Activated CD4-positive, alpha-beta memory T cell treated with anti-CD3 and anti-CD28 coated beads for 36 hours (primary cell): ENCODE data around the gene MRPS12. TPM values are rescaled to one million over a fixed set of nuclear protein-coding genes. Genes with fewer than 3 reads are reported as not detected.

Source experiments
- CTCF ChIA-PET: fragments of 350-600 bp; sonication (Branson Sonifier 250); formaldehyde crosslinking; loops from one replicate; lab custom pipeline; 2021; ENCODE audit warnings: antibody characterized with exemption, inconsistent platforms; lab: Charles Lee
- POLR2A ChIA-PET: fragments of 350-600 bp; sonication (Branson Sonifier 250); formaldehyde crosslinking; loops from one replicate; lab custom pipeline; 2021; ENCODE audit warnings: antibody characterized with exemption; lab: Charles Lee
- DNase-seq: peaks from one replicate; pipeline ENCODE4 v3.0.0-alpha.2; 2020
- H3K27ac Mint-ChIP-seq: one replicate; pipeline ENCODE4 v1.8.0; 2021; ENCODE audit warnings: mixed read lengths
- H3K27me3 Mint-ChIP-seq: one replicate; pipeline ENCODE4 v1.8.0; 2021; ENCODE audit warnings: mixed read lengths
- H3K36me3 Mint-ChIP-seq: one replicate; pipeline ENCODE4 v1.8.0; 2021; ENCODE audit warnings: mixed read lengths
- H3K4me1 Mint-ChIP-seq: one replicate; pipeline ENCODE4 v1.8.0; 2021; ENCODE audit warnings: low read depth, mixed read lengths
- H3K4me3 Mint-ChIP-seq: one replicate; pipeline ENCODE4 v1.8.0; 2021; ENCODE audit warnings: mild to moderate bottlenecking, mixed read lengths
- H3K9me3 Mint-ChIP-seq: one replicate; pipeline ENCODE4 v1.8.0; 2021; ENCODE audit warnings: mixed read lengths
- intact Hi-C: fragments of 100-400 bp; cut with micrococcal nuclease; formaldehyde crosslinking; loops from one replicate; pipeline ENCODE4 v1.15.1; 2023
- total RNA-seq, 2 experiments: library from RNA; stranded (reverse); gene quantifications; one replicate each; pipeline ENCODE4 v1.2.3, GENCODE V29; 2021

Gene MRPS12
- total RNA-seq, 2 experiments from 2014 or later, result 67.3 to 67.6 TPM

- intact Hi-C loops, result no loop called here
- Mint-ChIP-seq H3K9me3 (no peaks in the 10 kb centered on the region), H3K4me3 (no peak overlapping the region), H3K27ac (no peak overlapping the region), H3K36me3 (peaks cover 21% of the 10 kb centered on the region), H3K4me1 (peaks cover 9% of the 10 kb centered on the region), H3K27me3 (no peaks in the 10 kb centered on the region)
- ChIA-PET CTCF (no interaction called here), POLR2A (no interaction called here)
- DNase-seq, result no peak
Measured at GRCh38 chr19:38911388-38912001, 19.2 kb upstream of the MRPS12 start.

- H3K4me1 Mint-ChIP-seq, result peaks cover 9% of the 10 kb centered on the region
- DNase-seq, result peak; percentile 20
- no peaks in the 10 kb centered on the region for H3K9me3 Mint-ChIP-seq
- intact Hi-C loops, result no loop called here
- peaks cover 8% of the 10 kb centered on the region for H3K36me3 Mint-ChIP-seq
- ChIA-PET CTCF (interaction anchor here (0.6 to 2.7 kb wide), 2 partner anchors 14 to 17 kb away, joined by 3 to 12 read pairs; partner anchors contain the start of genes MRPS12 and SARS2), POLR2A (no interaction called here)
- H3K4me3 Mint-ChIP-seq, result no peak overlapping the region
- no peaks in the 10 kb centered on the region for H3K27me3 Mint-ChIP-seq
- H3K27ac Mint-ChIP-seq, result no peak overlapping the region
Measured at GRCh38 chr19:38912600-38913514, 17.9 kb upstream of the MRPS12 start.

- H3K4me1 Mint-ChIP-seq, result peaks cover 9% of the 10 kb centered on the region
- POLR2A ChIA-PET, result interaction anchor here (0.9 kb wide), 1 partner anchor 14 kb away, joined by 4 read pairs; the partner anchor contains the start of gene NFKBIB
- H3K27ac Mint-ChIP-seq, result no peak overlapping the region
- DNase-seq, result no peak
- intact Hi-C loops, result no loop called here
- H3K4me3 Mint-ChIP-seq, result no peak overlapping the region
- no peaks in the 10 kb centered on the region for H3K9me3 Mint-ChIP-seq
- CTCF ChIA-PET, result interaction anchor here (2.7 kb wide), 1 partner anchor 16 kb away, joined by 12 read pairs; the partner anchor contains the start of genes MRPS12 and SARS2
- H3K27me3 Mint-ChIP-seq, result no peaks in the 10 kb centered on the region
- H3K36me3 Mint-ChIP-seq, result no peaks in the 10 kb centered on the region
Measured at GRCh38 chr19:38913958-38914357, 16.8 kb upstream of the MRPS12 start.

GRCh38 chr19:38915329-38916321, 15.1 kb upstream of the MRPS12 start:
- DNase-seq, result no peak
- no peaks in the 10 kb centered on the region for H3K27me3 Mint-ChIP-seq
- no peaks in the 10 kb centered on the region for H3K36me3 Mint-ChIP-seq
- ChIA-PET POLR2A (no interaction called here), CTCF (no interaction called here)
- H3K4me1 Mint-ChIP-seq, result peaks cover 9% of the 10 kb centered on the region
- intact Hi-C loops, result no loop called here
- no peak overlapping the region for H3K27ac Mint-ChIP-seq
- H3K9me3 Mint-ChIP-seq, result no peaks in the 10 kb centered on the region
- H3K4me3 Mint-ChIP-seq, result no peak overlapping the region

GRCh38 chr19:38917516-38917915, 13.2 kb upstream of the MRPS12 start:
- H3K9me3 Mint-ChIP-seq, result no peaks in the 10 kb centered on the region
- no peaks in the 10 kb centered on the region for H3K27me3 Mint-ChIP-seq
- no peak for DNase-seq
- ChIA-PET CTCF (interaction anchor here (2.0 kb wide), 1 partner anchor 12 kb away, joined by 4 read pairs; no protein-coding TSS in a partner anchor), POLR2A (no interaction called here)
- intact Hi-C loops, result no loop called here
- H3K27ac Mint-ChIP-seq, result no peak overlapping the region
- peaks cover 8% of the 10 kb centered on the region for H3K36me3 Mint-ChIP-seq
- H3K4me3 Mint-ChIP-seq, result no peak overlapping the region
- peaks cover 7% of the 10 kb centered on the region for H3K4me1 Mint-ChIP-seq

GRCh38 chr19:38917921-38918491, 12.7 kb upstream of the MRPS12 start:
- Mint-ChIP-seq H3K9me3 (no peaks in the 10 kb centered on the region), H3K4me3 (no peak overlapping the region), H3K36me3 (peaks cover 8% of the 10 kb centered on the region), H3K27me3 (no peaks in the 10 kb centered on the region), H3K4me1 (peaks cover 3% of the 10 kb centered on the region), H3K27ac (no peak overlapping the region)
- POLR2A ChIA-PET, result no interaction called here
- intact Hi-C loops, result no loop called here
- DNase-seq, result no peak
- CTCF ChIA-PET, result interaction anchor here (2.0 to 2.1 kb wide), 2 partner anchors 11 to 12 kb away, joined by 4 to 6 read pairs; partner anchors contain the start of genes MRPS12 and SARS2

GRCh38 chr19:38918526-38918925, 12.2 kb upstream of the MRPS12 start:
- CTCF ChIA-PET, result interaction anchor here (2.0 to 2.1 kb wide), 2 partner anchors 11 to 12 kb away, joined by 4 to 6 read pairs; partner anchors contain the start of genes MRPS12 and SARS2
- Mint-ChIP-seq H3K36me3 (peaks cover 8% of the 10 kb centered on the region), H3K27ac (no peak overlapping the region), H3K4me1 (no peaks in the 10 kb centered on the region), H3K27me3 (no peaks in the 10 kb centered on the region), H3K9me3 (no peaks in the 10 kb centered on the region), H3K4me3 (no peak overlapping the region)
- POLR2A ChIA-PET, result no interaction called here
- DNase-seq, result no peak
- intact Hi-C loops, result no loop called here

- ChIA-PET POLR2A (interaction anchor here (0.6 kb wide), 1 partner anchor 90 kb away, joined by 3 read pairs; no protein-coding TSS in a partner anchor), CTCF (interaction anchor here (0.8 to 2.1 kb wide), 2 partner anchors 10 to 32 kb away, joined by 3 to 6 read pairs; partner anchors contain the start of genes MRPS12 and SARS2)
- Mint-ChIP-seq H3K27me3 (no peaks in the 10 kb centered on the region), H3K4me1 (no peaks in the 10 kb centered on the region), H3K4me3 (no peak overlapping the region), H3K9me3 (no peaks in the 10 kb centered on the region), H3K27ac (no peak overlapping the region), H3K36me3 (peaks cover 15% of the 10 kb centered on the region)
- intact Hi-C loops, result no loop called here
- DNase-seq, result no peak
Measured at GRCh38 chr19:38919837-38920601, 10.7 kb upstream of the MRPS12 start.

- ChIA-PET CTCF (interaction anchor here (0.7 kb wide), 1 partner anchor 73 kb away, joined by 3 read pairs; no protein-coding TSS in a partner anchor), POLR2A (no interaction called here)
- Mint-ChIP-seq H3K4me3 (no peak overlapping the region), H3K4me1 (no peaks in the 10 kb centered on the region), H3K27ac (no peak overlapping the region), H3K27me3 (no peaks in the 10 kb centered on the region), H3K36me3 (peaks cover 17% of the 10 kb centered on the region), H3K9me3 (no peaks in the 10 kb centered on the region)
- no peak for DNase-seq
- intact Hi-C loops, result no loop called here
Measured at GRCh38 chr19:38920602-38921419, 9.9 kb upstream of the MRPS12 start.
